Measurements from ENCODE around the gene FAM167B. TPM values are rescaled to one million over a fixed set of nuclear protein-coding genes. Genes with fewer than 3 reads are reported as not detected.

FAM167B gene
- total and polyA plus RNA-seq, 2 donors (not counting 1 experiment from before 2014, with no cell fraction given) = 1.1 to 5.4 TPM

DNA sequence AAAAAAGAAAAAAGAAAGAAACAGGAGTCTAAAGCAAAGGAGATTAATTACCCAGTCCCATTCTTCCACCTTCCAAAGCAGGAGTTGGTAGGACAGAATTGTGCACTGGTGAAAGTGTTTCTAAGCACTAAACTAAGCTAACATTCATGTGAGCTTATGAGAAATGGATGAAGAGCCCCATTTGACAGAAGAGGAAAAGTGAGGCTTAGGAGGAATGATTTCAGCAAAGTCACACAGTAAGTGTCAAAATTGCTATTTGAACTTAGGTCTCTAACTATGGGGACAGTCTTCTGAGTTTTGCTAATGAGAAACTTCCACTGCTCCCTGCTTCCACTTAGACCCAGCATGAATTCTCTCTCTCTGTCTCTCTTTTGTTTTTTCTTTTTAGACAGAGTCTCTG lies 22.7 kb downstream of the FAM167B start:
- CTCF ChIA-PET = interaction anchor here (0.6 to 2.4 kb wide), 4 partner anchors 15 to 69 kb away, joined by 3 to 9 read pairs (median 5); partner anchors contain the start of gene CCDC28B
- Mint-ChIP-seq H3K4me1 (peaks cover 36% of the 10 kb centered on the region), H3K27ac (no peak overlapping the region), H3K27me3 (no peaks in the 10 kb centered on the region), H3K9me3 (ENCODE audit: insufficient read depth) (no peaks in the 10 kb centered on the region), H3K4me3 (no peak overlapping the region)
- no peak overlapping the region for H3K4me2 ChIP-seq (replicated peaks; ENCODE audit: low read depth, low read length, poor library complexity, severe bottlenecking)
- peaks cover 47% of the 10 kb centered on the region for H3K79me2 ChIP-seq (ENCODE audit: control insufficient read depth, insufficient read depth, low read length)
- DNase-seq = no peak
- H3K27ac ChIP-seq (ENCODE audit: low read length in 2 of 2) = no peak overlapping the region
- no peak overlapping the region for H3K9ac ChIP-seq (ENCODE audit: low read length)
- H3K27me3 ChIP-seq (replicated peaks in 1 of 4; ENCODE audit: control extremely low read depth in 1 of 4, control insufficient read depth in 3 of 4, insufficient read depth in 4 of 4, low read length in 3 of 4) = no peaks in the 10 kb centered on the region
- intact Hi-C loops (cut with micrococcal nuclease) = no loop called here
- no peaks in the 10 kb centered on the region for H4K20me1 ChIP-seq (ENCODE audit: control insufficient read depth, insufficient read depth, low read length, poor library complexity, severe bottlenecking)
- no peaks in the 10 kb centered on the region for H3K36me3 ChIP-seq (replicated peaks in 1 of 2; ENCODE audit: control extremely low read depth in 1 of 2, control insufficient read depth in 1 of 2, extremely low read depth in 1 of 2, insufficient read depth in 2 of 2, low read length in 1 of 2)
- POLR2A ChIA-PET = interaction anchor here (0.7 kb wide), 1 partner anchor 30 kb away, joined by 10 read pairs; no protein-coding TSS in a partner anchor
- H3K4me3 ChIP-seq (ENCODE audit: control extremely low read depth in 1 of 5, extremely low read depth in 1 of 5, insufficient read depth in 1 of 5, low read depth in 2 of 5, low read length in 4 of 5) = no peak overlapping the region
- H2AFZ ChIP-seq (ENCODE audit: insufficient read depth, low read depth, low read length, poor library complexity, severe bottlenecking) = no peak overlapping the region
- H3K4me1 ChIP-seq (ENCODE audit: control insufficient read depth in 2 of 2, insufficient read depth in 2 of 2, low read length in 2 of 2) = peaks cover 28 to 33% of the 10 kb centered on the region in 2 donors
- no peaks in the 10 kb centered on the region for H3K9me3 ChIP-seq (ENCODE audit: control extremely low read depth in 1 of 3, control insufficient read depth in 2 of 3, insufficient read depth in 1 of 3, low read length in 2 of 3)
- TF ChIP-seq, protein P1, sequence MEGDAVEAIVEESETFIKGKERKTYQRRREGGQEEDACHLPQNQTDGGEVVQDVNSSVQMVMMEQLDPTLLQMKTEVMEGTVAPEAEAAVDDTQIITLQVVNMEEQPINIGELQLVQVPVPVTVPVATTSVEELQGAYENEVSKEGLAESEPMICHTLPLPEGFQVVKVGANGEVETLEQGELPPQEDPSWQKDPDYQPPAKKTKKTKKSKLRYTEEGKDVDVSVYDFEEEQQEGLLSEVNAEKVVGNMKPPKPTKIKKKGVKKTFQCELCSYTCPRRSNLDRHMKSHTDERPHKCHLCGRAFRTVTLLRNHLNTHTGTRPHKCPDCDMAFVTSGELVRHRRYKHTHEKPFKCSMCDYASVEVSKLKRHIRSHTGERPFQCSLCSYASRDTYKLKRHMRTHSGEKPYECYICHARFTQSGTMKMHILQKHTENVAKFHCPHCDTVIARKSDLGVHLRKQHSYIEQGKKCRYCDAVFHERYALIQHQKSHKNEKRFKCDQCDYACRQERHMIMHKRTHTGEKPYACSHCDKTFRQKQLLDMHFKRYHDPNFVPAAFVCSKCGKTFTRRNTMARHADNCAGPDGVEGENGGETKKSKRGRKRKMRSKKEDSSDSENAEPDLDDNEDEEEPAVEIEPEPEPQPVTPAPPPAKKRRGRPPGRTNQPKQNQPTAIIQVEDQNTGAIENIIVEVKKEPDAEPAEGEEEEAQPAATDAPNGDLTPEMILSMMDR (IDR thresholded peaks at IDR 0.05) = no peak
- ATAC-seq (ENCODE audit: low read depth) = no peak

GRCh38 chr1:32272557-32273390 lies 25.8 kb downstream of the FAM167B start:
- Mint-ChIP-seq H3K27ac (peak overlapping the region; percentile 86), H3K9me3 (ENCODE audit: insufficient read depth) (no peaks in the 10 kb centered on the region), H3K4me3 (no peak overlapping the region), H3K4me1 (peaks cover 27% of the 10 kb centered on the region), H3K27me3 (no peaks in the 10 kb centered on the region)
- Histone ChIP-seq H4K20me1 (ENCODE audit: control insufficient read depth, insufficient read depth, low read length, poor library complexity, severe bottlenecking) (no peaks in the 10 kb centered on the region), H3K9me3 (ENCODE audit: control extremely low read depth in 1 of 3, control insufficient read depth in 2 of 3, insufficient read depth in 1 of 3, low read length in 2 of 3) (no peaks in the 10 kb centered on the region), H3K4me3 (ENCODE audit: control extremely low read depth in 1 of 5, extremely low read depth in 1 of 5, insufficient read depth in 1 of 5, low read depth in 2 of 5, low read length in 4 of 5) (no peak overlapping the region), H2AFZ (ENCODE audit: insufficient read depth, low read depth, low read length, poor library complexity, severe bottlenecking) (peak overlapping the region; percentile 67), H3K79me2 (ENCODE audit: control insufficient read depth, insufficient read depth, low read length) (peaks cover 44% of the 10 kb centered on the region), H3K4me1 (ENCODE audit: control insufficient read depth in 2 of 2, insufficient read depth in 2 of 2, low read length in 2 of 2) (peaks cover 20 to 26% of the 10 kb centered on the region in 2 donors), H3K27me3 (replicated peaks in 1 of 4; ENCODE audit: control extremely low read depth in 1 of 4, control insufficient read depth in 3 of 4, insufficient read depth in 4 of 4, low read length in 3 of 4) (no peaks in the 10 kb centered on the region), H3K27ac (ENCODE audit: low read length in 2 of 2) (peak overlapping the region in 1 of 2 donors; percentile 63), H3K4me2 (replicated peaks; ENCODE audit: low read depth, low read length, poor library complexity, severe bottlenecking) (peak overlapping the region; percentile 65), H3K36me3 (replicated peaks in 1 of 2; ENCODE audit: control extremely low read depth in 1 of 2, control insufficient read depth in 1 of 2, extremely low read depth in 1 of 2, insufficient read depth in 2 of 2, low read length in 1 of 2) (peaks cover 0 to 7% of the 10 kb centered on the region in 2 experiments), H3K9ac (ENCODE audit: low read length) (no peak overlapping the region)
- WGBS (ENCODE audit: insufficient coverage) = 74% methylated on average over 7 of the region's 7 CpGs
- intact Hi-C loops (cut with micrococcal nuclease) = no loop called here
- ATAC-seq (ENCODE audit: low read depth) = no peak
- CTCF ChIA-PET = interaction anchor here (0.8 kb wide), 1 partner anchor 14 kb away, joined by 3 read pairs; no protein-coding TSS in a partner anchor
- DNase-seq = no peak
- TF ChIP-seq EZH2 (IDR thresholded peaks at IDR 0.05; ENCODE audit: borderline replicate concordance, insufficient read depth, low read depth, low read length, poor library complexity, severe bottlenecking) = no peak
- TF ChIP-seq, protein P1 (IDR thresholded peaks at IDR 0.05) = no peak
- POLR2A ChIA-PET = no interaction called here

All from B cell (primary cell).